ENCODE data around the gene EVPL.

DNA sequence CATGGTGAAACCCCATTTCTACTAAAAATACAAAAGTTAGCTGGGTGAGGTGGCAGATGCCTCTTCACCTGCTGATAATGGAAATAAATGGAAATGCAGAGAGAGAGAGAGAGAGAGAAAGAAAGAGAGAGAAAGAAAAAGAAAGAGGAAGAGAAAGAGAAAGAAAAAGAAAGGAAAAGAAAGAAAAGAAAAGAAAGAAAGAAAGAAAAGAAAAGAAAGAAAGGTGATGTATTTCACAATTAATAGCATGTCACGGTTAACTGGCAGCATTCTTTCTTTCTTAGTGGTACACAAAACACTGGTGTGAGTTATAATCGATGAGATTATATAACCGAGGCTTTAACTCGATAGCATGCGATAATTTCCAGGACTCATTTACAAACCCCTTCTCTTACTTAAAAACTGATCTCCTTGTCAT is 51.3 kb downstream of the EVPL start:
- TF ChIP-seq, protein P1, sequence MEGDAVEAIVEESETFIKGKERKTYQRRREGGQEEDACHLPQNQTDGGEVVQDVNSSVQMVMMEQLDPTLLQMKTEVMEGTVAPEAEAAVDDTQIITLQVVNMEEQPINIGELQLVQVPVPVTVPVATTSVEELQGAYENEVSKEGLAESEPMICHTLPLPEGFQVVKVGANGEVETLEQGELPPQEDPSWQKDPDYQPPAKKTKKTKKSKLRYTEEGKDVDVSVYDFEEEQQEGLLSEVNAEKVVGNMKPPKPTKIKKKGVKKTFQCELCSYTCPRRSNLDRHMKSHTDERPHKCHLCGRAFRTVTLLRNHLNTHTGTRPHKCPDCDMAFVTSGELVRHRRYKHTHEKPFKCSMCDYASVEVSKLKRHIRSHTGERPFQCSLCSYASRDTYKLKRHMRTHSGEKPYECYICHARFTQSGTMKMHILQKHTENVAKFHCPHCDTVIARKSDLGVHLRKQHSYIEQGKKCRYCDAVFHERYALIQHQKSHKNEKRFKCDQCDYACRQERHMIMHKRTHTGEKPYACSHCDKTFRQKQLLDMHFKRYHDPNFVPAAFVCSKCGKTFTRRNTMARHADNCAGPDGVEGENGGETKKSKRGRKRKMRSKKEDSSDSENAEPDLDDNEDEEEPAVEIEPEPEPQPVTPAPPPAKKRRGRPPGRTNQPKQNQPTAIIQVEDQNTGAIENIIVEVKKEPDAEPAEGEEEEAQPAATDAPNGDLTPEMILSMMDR (conservative IDR thresholded peaks at IDR 0.05; ENCODE audit: low read length), result no peak
- TF ChIP-seq EZH2phosphoT487 (IDR thresholded peaks at IDR 0.05; ENCODE audit: borderline replicate concordance), result no peak
